HEK293T (cell line): ENCODE results near the gene LRFN4.

Experiments
- ARNT ChIP-seq: fragments of 450-650 bp; IDR thresholded peaks from 2 replicates; pipeline ENCODE4 v1.6.1; 2017; ENCODE audit warnings: mild to moderate bottlenecking
- CTBP1 ChIP-seq: fragments of 450-650 bp; IDR thresholded peaks from 2 replicates; pipeline ENCODE4 v1.6.1; 2016; ENCODE audit warnings: borderline replicate concordance
- FOXA1 ChIP-seq: fragments of 450-650 bp; IDR thresholded peaks from 2 replicates; pipeline ENCODE4 v1.6.1; 2016; ENCODE audit warnings: mild to moderate bottlenecking
- FOXK2 ChIP-seq: fragments of 450-650 bp; IDR thresholded peaks from 2 replicates; pipeline ENCODE4 v1.6.1; 2016; ENCODE audit warnings: mild to moderate bottlenecking
- FOXM1 ChIP-seq: fragments of 450-650 bp; IDR thresholded peaks from 2 replicates; pipeline ENCODE4 v1.6.1; 2017; ENCODE audit warnings: mild to moderate bottlenecking, borderline replicate concordance
- HDGF ChIP-seq: fragments of 450-650 bp; IDR thresholded peaks from 2 replicates; pipeline ENCODE4 v1.6.1; 2017; ENCODE audit warnings: antibody characterized with exemption, borderline replicate concordance
- NFRKB ChIP-seq: fragments of 450-650 bp; IDR thresholded peaks from 2 replicates; pipeline ENCODE4 v1.6.1; 2016; ENCODE audit warnings: mild to moderate bottlenecking, moderate library complexity
- SP1 ChIP-seq: fragments of 450-650 bp; IDR thresholded peaks from 2 replicates; pipeline ENCODE4 v1.6.1; 2017
- SUZ12 ChIP-seq: fragments of 450-650 bp; IDR thresholded peaks from 2 replicates; pipeline ENCODE4 v1.6.1; 2016; ENCODE audit warnings: mild to moderate bottlenecking
- TARDBP ChIP-seq: fragments of 450-650 bp; IDR thresholded peaks from 2 replicates; pipeline ENCODE4 v1.6.1; 2016

DNA sequence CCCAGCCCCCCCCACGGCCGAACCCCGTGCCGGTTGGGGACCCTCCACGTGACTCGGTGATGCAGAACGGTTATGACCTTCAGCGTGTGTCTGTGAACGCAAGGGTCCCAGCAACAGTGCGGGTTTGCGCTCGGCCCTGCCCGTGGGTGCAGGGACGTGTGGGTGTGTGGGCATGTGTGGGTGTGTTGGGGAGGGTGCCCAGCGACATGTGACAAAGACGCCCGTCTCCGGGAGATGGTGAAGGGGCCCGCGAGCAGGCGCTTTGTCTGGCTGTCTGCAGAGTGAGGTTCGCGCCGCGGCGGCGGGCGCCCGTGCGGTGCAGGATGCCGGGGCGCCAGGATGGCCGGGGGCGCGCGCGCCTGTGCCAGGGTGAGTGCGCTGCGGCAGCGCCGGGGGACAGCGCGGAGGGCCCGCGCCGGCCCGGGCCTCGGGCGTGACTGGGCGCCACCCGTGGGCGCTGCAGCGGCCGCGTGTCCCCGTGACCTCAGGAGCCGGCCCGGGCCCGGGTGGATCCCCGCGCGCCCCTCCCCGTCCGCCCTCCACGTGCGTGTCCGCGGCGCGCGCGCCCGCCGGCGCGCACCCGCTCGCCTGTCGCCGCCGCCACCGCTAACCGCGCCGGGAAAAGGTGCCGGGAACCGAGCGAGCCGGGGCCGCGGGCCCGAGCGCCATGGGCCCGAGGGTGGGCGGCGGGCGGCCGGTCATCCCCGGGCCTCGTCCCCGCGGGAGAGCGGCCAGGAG, at the start of gene LRFN4:
- no peak for TF ChIP-seq FOXK2
- no peak for TF ChIP-seq FOXA1
- TF ChIP-seq SP1: no peak
- TF ChIP-seq ARNT: no peak
- TF ChIP-seq TARDBP: no peak
- TF ChIP-seq HDGF: no peak
- TF ChIP-seq SUZ12: no peak
- TF ChIP-seq NFRKB: no peak
- TF ChIP-seq FOXM1: no peak
- no peak for TF ChIP-seq CTBP1
